Measurements from ENCODE around the gene TERB2.
"Not testable (repeated sequence)": the region's sequence is repeated elsewhere in the genome, so short reads cannot be mapped to it uniquely, and the experiment has no call there.

Gene TERB2

DNA sequence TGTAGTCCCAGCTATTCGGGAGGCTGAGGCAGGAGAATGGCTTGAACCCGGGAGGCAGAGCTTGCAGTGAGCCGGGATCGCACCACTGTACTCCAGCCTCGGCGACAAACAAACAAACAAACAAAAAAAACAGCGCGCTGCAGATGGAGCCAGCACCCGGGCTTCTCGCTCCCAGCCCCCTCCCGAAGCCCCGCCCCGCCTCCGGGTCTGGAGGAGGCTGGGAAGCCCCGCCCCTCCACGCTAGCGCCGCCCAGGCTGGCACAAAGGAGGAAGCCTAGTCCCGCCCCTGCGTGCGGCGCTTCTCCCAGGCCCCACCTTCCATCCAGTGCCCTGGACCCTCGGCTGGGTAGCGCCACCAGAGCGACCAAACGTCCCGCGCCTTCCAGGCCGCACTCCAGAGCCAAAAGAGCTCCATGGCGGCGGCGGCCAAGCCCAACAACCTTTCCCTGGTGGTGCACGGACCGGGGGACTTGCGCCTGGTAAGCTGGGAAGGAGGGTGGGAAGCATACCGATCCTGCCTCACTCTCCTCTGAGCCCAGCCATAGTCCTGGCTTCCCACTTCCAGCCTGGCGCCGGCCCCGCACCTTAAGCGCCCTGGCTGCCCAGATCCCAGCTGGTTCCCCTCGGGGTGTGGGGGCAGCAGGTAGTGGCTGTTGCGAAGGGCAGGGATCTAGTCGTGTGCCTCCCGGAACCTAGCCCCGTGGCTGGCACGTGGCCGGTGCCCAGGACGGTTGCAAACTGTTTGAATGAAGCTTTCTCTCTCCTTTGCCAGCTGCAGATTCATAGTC, 66.6 kb downstream of the TERB2 start, which contains the start of gene SORD:
Gene SORD (plus strand): TSS at position 325 of the 788 bp plus-strand sequence. CDS start 89 bp downstream, at position 414.
- peaks cover 3% of the 10 kb centered on the region for H3K27me3 ChIP-seq (replicated peaks)
- peak within 1 kb of the TSS; percentile 0 for H3K27ac ChIP-seq
- in situ Hi-C loops (cut with HindIII; ENCODE audit: low pct_ligation_motif_present, low sequenced_read_pairs): no loop called here
- H3K4me3 ChIP-seq (ENCODE audit: low read depth, low read length): peak within 1 kb of the TSS; percentile 88
- TF ChIP-seq, protein P1, sequence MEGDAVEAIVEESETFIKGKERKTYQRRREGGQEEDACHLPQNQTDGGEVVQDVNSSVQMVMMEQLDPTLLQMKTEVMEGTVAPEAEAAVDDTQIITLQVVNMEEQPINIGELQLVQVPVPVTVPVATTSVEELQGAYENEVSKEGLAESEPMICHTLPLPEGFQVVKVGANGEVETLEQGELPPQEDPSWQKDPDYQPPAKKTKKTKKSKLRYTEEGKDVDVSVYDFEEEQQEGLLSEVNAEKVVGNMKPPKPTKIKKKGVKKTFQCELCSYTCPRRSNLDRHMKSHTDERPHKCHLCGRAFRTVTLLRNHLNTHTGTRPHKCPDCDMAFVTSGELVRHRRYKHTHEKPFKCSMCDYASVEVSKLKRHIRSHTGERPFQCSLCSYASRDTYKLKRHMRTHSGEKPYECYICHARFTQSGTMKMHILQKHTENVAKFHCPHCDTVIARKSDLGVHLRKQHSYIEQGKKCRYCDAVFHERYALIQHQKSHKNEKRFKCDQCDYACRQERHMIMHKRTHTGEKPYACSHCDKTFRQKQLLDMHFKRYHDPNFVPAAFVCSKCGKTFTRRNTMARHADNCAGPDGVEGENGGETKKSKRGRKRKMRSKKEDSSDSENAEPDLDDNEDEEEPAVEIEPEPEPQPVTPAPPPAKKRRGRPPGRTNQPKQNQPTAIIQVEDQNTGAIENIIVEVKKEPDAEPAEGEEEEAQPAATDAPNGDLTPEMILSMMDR (IDR thresholded peaks at IDR 0.05; ENCODE audit: low read depth, low read length, missing control alignments): no peak
- peak; percentile 72 for DNase-seq
- no peaks in the 10 kb centered on the region for H3K36me3 ChIP-seq (replicated peaks)

DNA sequence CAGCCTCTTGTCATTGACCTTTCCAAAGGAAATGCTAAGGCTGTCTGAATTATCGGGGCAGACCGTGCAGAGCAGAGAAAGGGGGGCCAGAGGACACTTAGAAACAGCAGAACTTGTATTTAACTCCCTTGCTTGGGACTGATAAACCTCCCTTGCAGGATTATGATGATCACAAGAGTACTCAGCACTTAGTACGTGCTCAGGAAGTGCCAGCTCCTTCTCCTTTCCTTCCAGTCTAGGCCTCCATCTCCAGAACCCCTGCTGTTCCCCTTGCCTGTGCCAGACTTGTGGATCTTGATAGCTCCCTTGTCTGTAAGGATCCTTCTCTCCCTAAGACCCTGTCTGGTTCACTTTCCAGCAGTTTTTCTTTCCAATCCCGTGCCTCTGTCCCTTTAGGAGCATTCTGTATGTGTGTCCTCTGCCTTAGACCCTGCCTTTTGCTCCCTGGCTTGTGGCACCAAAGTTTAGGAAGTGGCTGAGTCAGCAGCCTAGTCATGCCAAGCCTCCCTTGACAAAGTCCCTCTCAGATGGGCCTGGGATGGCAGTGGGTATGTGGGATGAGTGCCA, 67.3 kb downstream of the TERB2 start:
- peak overlapping the region; percentile 88 for H3K4me3 ChIP-seq (ENCODE audit: low read depth, low read length)
- in situ Hi-C loops (cut with HindIII; ENCODE audit: low pct_ligation_motif_present, low sequenced_read_pairs): no loop called here
- DNase-seq: peak; percentile 2
- no peak overlapping the region for H3K27ac ChIP-seq
- H3K36me3 ChIP-seq (replicated peaks): no peaks in the 10 kb centered on the region
- TF ChIP-seq, protein P1 (IDR thresholded peaks at IDR 0.05; ENCODE audit: low read depth, low read length, missing control alignments): no peak
- peaks cover 3% of the 10 kb centered on the region for H3K27me3 ChIP-seq (replicated peaks)

DNA sequence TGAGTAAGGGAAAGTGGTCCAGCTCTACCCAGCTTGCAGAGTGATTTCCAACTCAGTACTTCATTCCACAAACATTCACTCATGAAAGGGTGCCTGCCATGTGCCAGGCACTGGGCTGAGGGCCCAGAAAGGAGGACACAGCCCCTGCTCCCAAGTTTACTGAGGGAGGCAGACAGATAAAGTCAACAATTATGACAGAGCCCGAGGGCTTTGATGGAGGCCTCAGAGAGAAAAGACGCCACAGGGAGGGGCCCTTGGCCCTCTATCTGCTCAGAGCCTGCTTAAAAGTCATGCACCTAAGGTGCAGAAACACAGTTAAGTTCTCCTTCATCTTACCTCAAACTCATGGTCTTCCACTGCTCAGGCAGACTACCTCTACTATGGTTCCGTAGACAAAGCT, 68.2 kb downstream of the TERB2 start:
- H3K27ac ChIP-seq; in situ Hi-C loops (cut with HindIII; ENCODE audit: low pct_ligation_motif_present, low sequenced_read_pairs); H3K27me3 ChIP-seq (replicated peaks); H3K4me3 ChIP-seq (ENCODE audit: low read depth, low read length); H3K36me3 ChIP-seq (replicated peaks); DNase-seq: not testable (repeated sequence)

DNA sequence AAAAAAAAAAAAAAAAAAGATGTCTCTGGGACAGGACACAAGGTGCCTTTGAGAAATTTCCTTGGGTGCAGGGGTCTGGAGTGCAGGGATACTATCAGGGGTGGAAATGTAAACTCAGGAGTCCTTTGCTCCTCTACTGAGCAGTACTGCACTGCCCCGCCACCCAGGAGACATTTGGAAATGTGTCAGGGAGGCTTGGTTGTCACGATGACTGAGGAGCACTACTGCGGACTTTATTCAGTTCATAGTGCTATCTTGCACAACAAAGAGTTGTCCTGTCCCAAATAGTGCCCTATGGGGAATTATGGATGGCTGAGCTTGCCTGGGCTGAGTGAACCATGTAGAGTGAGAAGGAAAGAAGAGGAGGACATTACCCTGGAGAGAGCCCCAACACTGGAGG, 69.1 kb downstream of the TERB2 start:
- H3K4me3 ChIP-seq (ENCODE audit: low read depth, low read length); H3K27ac ChIP-seq; H3K36me3 ChIP-seq (replicated peaks); in situ Hi-C loops (cut with HindIII; ENCODE audit: low pct_ligation_motif_present, low sequenced_read_pairs); H3K27me3 ChIP-seq (replicated peaks); DNase-seq: not testable (repeated sequence)

DNA sequence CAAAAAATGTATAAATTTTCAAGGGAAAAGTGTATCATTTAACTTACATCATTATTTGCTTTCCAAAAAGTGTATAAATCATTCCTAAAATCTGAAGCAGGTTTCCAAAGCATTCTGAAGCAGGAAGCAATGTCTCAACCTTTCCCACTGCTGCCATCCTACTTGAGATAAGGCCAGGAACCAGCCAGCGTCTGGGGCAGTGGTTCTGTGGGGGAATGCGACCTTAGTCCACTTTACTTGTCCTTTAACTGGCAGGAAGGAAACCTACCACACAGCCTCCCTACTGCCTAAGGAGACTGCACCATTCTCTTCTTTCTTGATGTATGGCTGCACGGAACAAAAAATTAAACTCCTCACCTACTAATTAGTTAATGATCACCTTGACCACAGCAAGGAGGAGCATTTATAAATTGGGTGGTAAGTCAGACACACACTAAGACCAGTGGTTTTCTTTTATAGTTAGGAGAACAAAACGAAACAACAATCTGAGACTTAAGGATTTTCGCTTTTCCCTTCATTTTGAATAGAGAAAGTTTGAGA, 70.2 kb downstream of the TERB2 start:
- in situ Hi-C loops (cut with HindIII; ENCODE audit: low pct_ligation_motif_present, low sequenced_read_pairs): no loop called here
- H3K27me3 ChIP-seq (replicated peaks): no peaks in the 10 kb centered on the region
- H3K36me3 ChIP-seq (replicated peaks): no peaks in the 10 kb centered on the region
- no peak overlapping the region for H3K27ac ChIP-seq
- H3K4me3 ChIP-seq (ENCODE audit: low read depth, low read length): no peak overlapping the region
- TF ChIP-seq, protein P1 (IDR thresholded peaks at IDR 0.05; ENCODE audit: low read depth, low read length, missing control alignments): no peak
- no peak for DNase-seq

DNA sequence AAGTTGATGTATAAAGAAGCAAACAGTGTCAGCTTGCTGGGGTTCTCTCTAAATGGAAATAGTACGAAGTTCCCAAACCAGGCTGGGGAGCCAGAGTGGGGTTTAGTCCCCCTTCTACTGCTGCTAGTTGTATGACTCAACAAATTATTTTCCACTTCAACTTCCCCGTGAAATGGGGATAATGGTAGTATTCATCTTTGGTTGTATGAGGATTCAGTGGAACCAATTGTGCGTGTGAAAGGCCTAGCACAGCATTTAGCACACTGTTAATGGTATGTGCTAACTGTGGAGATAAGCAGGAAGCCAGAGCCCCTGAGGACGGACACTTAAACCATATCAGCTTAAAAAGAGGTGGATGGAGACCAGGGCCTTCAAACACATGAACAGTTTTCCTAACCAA, 70.7 kb downstream of the TERB2 start:
- in situ Hi-C loops (cut with HindIII; ENCODE audit: low pct_ligation_motif_present, low sequenced_read_pairs): no loop called here
- TF ChIP-seq, protein P1 (IDR thresholded peaks at IDR 0.05; ENCODE audit: low read depth, low read length, missing control alignments): no peak
- Histone ChIP-seq H3K36me3 (replicated peaks) (no peaks in the 10 kb centered on the region), H3K4me3 (ENCODE audit: low read depth, low read length) (no peak overlapping the region), H3K27me3 (replicated peaks) (no peaks in the 10 kb centered on the region), H3K27ac (no peak overlapping the region)
- no peak for DNase-seq

Data from brain microvascular endothelial cell (primary cell).